H1 (cell line): Measurements from ENCODE around the gene EIF2S1.

Source experiments
- CREB1 ChIP-seq: IDR thresholded peaks from 2 replicates; pipeline ENCODE4 v1.6.1; 2012; ENCODE audit warnings: inconsistent platforms
- EZH2 ChIP-seq: fragments of 200-600 bp; sonication (generic); IDR thresholded peaks from 2 replicates; pipeline ENCODE4 v1.7.1; 2012; ENCODE audit warnings: low read depth, mild to moderate bottlenecking, moderate library complexity, low read length, inconsistent platforms; ENCODE audit not compliant: severe bottlenecking
- GTF2F1 ChIP-seq: IDR thresholded peaks from 2 replicates; pipeline ENCODE4 v1.6.1; 2012; ENCODE audit warnings: low read depth, low read length, improper control_type of control experiment, borderline replicate concordance
- MAFK ChIP-seq: IDR thresholded peaks from 2 replicates; pipeline ENCODE4 v1.6.1; 2012; ENCODE audit warnings: low read depth, mild to moderate bottlenecking, improper control_type of control experiment, low read length
- POLR2A ChIP-seq, 2 experiments: IDR thresholded peaks; 1 replicate in 1 of 2; 2 replicates in 1 of 2; pipeline ENCODE4 v1.6.1; 2011; ENCODE audit warnings: low read depth in 2 of 2, low read length in 2 of 2, mild to moderate bottlenecking in 2 of 2; ENCODE audit errors: control extremely low read depth in 1 of 2
- POLR2AphosphoS5 ChIP-seq: IDR thresholded peaks from 2 replicates; pipeline ENCODE4 v1.6.1; 2011; ENCODE audit warnings: low read depth, low read length
- RFX5 ChIP-seq: IDR thresholded peaks from 2 replicates; pipeline ENCODE4 v1.6.1; 2011; ENCODE audit warnings: low read depth, low read length, improper control_type of control experiment, borderline replicate concordance
- RXRA ChIP-seq: IDR thresholded peaks from 2 replicates; pipeline ENCODE4 v1.6.1; 2011; ENCODE audit warnings: low read depth, mild to moderate bottlenecking, low read length, moderate library complexity; ENCODE audit not compliant: insufficient read depth
- SIN3A ChIP-seq, 2 experiments: IDR thresholded peaks in 1 of 2; conservative IDR thresholded peaks in 1 of 2; 2 replicates each; pipeline ENCODE4 v1.6.1; 2011 to 2012; ENCODE audit warnings: low read length in 2 of 2, improper control_type of control experiment in 1 of 2, low read depth in 1 of 2, mild to moderate bottlenecking in 1 of 2
- SP2 ChIP-seq: IDR thresholded peaks from 2 replicates; pipeline ENCODE4 v1.6.1; 2012; ENCODE audit warnings: mild to moderate bottlenecking, low read length, inconsistent platforms
- TAF1 ChIP-seq: IDR thresholded peaks from 2 replicates; pipeline ENCODE4 v1.6.1; 2011; ENCODE audit warnings: mild to moderate bottlenecking, low read depth, low read length
- TF ChIP-seq, protein P1 (sequence below), 3 experiments: IDR thresholded peaks; 1 replicate in 2 of 3; 2 replicates in 1 of 3; pipeline versions ENCODE4 v1.5.1 to v1.6.1; 2011; ENCODE audit warnings: low read length in 3 of 3, mild to moderate bottlenecking in 3 of 3, inconsistent platforms in 2 of 3, low read depth in 1 of 3, moderate library complexity in 1 of 3; ENCODE audit not compliant: insufficient read depth in 1 of 3; ENCODE audit errors: control extremely low read depth in 1 of 3
- TF ChIP-seq, protein P2 (sequence below): IDR thresholded peaks from 2 replicates; pipeline ENCODE4 v1.6.1; 2012; ENCODE audit warnings: inconsistent platforms

DNA sequence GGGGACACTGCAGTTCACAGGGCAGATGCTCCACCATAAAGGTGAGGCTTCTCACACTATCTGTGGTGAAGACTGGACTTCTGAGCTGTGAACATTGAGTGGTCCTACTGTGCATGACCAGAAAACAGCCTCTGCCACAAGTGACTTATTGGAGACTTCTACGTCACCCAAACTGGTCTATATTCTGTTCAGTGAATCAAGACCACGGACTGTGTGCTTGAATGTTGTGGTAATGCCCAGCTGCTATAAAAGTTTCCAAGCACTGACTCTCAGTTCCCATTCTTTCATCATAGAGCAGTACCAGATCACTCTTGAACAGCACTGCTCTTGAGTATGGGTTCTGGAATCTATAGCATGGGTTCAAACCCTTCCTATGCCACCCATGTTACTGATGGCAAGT is 56.7 kb downstream of the EIF2S1 start:
- TF ChIP-seq, protein P1, sequence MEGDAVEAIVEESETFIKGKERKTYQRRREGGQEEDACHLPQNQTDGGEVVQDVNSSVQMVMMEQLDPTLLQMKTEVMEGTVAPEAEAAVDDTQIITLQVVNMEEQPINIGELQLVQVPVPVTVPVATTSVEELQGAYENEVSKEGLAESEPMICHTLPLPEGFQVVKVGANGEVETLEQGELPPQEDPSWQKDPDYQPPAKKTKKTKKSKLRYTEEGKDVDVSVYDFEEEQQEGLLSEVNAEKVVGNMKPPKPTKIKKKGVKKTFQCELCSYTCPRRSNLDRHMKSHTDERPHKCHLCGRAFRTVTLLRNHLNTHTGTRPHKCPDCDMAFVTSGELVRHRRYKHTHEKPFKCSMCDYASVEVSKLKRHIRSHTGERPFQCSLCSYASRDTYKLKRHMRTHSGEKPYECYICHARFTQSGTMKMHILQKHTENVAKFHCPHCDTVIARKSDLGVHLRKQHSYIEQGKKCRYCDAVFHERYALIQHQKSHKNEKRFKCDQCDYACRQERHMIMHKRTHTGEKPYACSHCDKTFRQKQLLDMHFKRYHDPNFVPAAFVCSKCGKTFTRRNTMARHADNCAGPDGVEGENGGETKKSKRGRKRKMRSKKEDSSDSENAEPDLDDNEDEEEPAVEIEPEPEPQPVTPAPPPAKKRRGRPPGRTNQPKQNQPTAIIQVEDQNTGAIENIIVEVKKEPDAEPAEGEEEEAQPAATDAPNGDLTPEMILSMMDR (IDR thresholded peaks at IDR 0.05; ENCODE audit: control extremely low read depth in 1 of 3, insufficient read depth in 1 of 3, low read depth in 1 of 3, low read length in 3 of 3) = no peak
- TF ChIP-seq EZH2 (no peak), CREB1 (no peak), POLR2A (IDR thresholded peaks at IDR 0.05; ENCODE audit: control extremely low read depth in 1 of 2, low read depth in 2 of 2, low read length in 2 of 2) (no peak), POLR2AphosphoS5 (no peak), SP2 (no peak), TAF1 (no peak), GTF2F1 (no peak), MAFK (no peak), RFX5 (no peak), RXRA (no peak), SIN3A (conservative IDR thresholded peaks at IDR 0.05 in 1 of 2, IDR thresholded peaks at IDR 0.05 in 1 of 2; ENCODE audit: low read depth in 1 of 2, low read length in 2 of 2) (no peak)
- TF ChIP-seq, protein P2, sequence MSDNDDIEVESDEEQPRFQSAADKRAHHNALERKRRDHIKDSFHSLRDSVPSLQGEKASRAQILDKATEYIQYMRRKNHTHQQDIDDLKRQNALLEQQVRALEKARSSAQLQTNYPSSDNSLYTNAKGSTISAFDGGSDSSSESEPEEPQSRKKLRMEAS = no peak
